Stimulated activated CD8-positive, alpha-beta memory T cell treated with anti-CD3 and anti-CD28 coated beads, Interleukin-4, amount 100 ng/mL, for 48 hours (primary cell): ENCODE measurements around the gene KCNJ6.

ENCODE experiments used
- DNase-seq: peaks from one replicate; pipeline ENCODE4 v3.0.0-alpha.2; 2020

KCNJ6 gene

DNA sequence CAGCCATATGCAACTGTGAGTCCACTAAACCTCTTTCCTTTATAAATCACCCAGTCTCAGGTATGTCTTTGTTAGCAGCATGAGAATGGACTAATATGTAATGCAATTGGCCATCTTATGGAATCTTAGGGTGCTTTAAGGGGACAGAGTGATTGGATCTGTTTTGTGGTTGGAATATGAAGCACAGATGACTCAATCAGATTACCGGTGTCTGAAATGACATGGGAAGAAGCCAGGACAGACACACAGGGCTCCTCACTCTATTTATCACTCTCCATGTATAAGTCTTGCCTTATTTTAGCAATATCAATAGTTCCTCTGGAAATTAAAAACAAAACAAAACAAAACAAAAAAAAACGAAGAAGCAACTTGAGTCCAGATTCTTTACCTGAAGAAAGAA, 12.9 kb downstream of the KCNJ6 start:
- no peak for DNase-seq

DNA sequence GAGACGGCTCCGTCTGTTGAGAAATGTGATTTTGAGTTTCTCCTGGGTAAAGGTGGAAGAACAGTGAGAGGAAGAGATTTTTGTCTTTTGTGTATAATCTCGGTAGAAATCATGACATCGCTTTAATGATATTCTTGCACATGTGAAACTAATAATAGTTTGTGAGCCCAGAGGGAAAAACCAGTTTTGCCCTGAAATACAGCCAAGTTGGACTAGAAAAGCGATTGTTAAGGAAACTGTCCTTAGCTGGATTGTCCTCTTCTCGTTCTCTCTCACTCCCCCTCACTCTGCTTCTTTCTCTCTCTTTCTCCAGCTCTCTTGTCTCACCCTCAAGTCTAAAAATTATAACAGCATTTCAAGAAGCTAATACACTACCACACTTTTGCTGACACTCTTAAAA, 17.1 kb downstream of the KCNJ6 start:
- no peak for DNase-seq

DNA sequence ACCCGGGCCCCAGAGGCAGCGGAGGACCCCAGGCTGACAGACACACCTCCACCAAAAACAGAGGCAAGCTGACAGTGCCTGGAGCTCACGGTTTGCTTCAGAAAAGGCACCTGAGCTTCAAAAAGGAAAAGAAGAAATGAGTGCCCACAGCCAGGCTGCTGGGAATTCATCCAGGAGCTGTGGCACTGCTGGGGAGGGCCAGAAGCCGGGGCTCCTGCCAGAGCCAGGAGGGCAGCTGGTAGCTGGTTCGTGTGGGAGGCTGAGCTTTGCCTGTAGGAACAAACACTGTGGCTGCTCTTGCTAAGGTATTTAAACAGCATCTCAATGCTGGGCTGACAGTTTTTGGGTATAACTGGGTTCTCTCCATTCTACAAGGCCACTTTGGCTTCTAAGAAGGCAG, 19.5 kb downstream of the KCNJ6 start:
- no peak for DNase-seq

DNA sequence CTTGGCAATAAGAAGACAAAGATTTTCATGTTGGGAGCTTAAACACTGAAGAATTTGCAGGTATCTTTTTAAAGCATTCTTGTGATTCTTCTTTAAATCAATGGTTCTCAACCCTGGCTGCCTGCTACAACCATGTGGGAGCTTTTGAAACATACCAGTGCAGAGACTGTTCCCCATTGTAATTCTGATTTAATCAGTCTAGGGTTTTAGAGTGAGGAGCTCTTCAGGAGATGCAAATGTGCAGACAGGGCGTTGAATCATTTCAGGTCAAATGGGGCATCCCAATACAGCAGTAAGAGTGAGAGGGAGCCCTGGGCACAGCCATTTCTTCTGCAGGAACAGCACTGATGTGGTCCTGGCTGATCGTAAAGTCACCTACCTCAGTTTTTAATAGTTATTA, 24.3 kb downstream of the KCNJ6 start:
- DNase-seq, result no peak

DNA sequence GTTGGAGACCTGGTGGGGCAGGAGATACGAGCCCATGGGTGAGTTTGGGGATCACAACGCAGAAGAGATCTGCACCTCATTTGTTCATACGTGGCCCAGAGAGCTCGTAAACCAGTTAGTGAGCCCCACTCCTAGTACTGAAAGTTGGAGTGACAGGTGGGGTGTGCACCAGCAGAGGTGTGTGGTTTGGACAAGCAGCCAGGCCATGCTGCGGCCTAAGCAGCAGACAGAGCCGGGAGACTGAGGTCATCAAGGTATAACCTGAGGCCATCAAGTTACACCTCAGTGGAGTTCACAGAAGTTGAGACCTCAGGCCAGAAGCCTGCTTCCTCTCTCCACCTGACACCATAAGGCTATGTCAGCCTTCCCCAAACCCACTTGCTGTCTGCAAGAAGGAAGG, 27.6 kb downstream of the KCNJ6 start:
- no peak for DNase-seq

DNA sequence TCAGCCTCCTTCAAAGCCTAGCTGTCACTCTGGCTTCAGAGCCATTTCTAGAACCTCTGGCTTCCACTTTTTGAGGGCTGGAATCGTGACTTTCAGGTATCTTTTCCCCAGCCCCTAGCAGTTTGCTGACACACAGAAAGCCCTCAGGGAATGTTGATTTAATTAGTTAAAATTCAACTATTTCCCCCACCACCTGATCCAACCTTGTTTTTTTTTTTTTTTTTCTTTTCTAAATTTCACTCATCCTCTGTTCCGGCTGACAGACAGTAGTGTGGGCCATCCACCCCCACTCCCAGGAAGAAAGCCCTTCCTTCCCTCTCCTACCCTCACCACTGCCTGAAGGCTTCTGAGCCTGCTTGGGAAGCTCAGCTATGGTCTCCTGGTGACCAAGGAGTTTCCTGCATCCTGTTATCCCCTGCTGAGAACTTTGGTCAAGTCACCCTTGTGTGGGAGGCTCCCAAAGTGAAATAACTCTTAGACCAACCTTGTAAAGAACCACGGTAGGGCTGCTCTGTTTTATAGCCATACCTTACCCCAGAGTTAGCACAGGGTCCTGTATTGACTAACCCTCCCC, 29.4 kb downstream of the KCNJ6 start:
- DNase-seq, result no peak

DNA sequence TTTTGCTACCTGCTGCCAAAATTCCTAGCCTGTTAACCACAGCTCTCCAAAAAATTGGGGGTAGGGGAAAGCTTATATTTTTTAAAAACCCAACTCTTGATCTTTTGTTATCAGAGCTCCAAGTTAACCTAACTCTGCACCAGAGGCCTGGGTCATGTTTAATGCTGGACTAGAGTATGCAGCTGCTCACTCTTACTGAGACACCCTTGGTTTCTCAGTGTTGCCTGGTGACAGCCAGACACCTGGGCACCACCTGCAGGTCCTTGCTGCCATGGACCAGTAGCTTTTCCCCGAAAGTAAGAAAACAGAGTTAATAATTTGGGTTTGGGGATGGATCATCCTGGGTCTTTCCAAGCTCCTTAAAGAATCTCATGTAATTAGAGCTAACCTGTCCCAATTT, 30.1 kb downstream of the KCNJ6 start:
- no peak for DNase-seq

DNA sequence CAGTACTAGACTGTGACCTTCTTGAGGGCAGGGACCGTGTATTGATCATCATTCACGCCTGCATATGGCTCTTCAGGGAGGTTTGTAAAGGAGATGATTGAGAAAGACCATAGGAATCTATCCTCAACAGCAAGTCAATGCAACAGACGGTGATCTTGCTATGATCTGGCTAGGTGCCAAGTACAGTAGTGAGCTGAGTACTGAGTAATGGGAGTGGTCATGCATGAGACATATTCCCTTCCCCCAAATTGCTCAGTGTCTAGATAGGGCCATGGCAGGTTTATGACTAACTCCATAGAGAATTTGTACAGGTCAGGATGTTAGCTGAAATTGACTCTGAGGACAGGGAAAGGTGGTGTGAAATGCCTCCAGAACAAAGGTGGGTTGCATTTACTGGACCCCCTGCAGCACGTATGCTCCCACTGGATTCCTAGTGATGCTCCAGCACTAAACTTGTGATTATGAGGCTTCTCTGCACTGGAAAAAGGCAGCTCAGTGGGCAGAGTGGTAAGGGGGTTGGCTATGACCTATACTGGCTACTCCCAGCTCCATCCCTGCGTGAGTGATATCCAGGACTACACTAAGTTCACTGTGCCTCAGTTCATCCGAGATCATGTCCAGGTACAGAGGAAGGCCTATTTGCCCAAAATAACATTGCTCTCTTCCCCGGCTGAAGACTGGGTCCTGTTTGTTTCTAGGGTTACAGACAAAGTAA, 37.2 kb downstream of the KCNJ6 start:
- DNase-seq, result no peak

DNA sequence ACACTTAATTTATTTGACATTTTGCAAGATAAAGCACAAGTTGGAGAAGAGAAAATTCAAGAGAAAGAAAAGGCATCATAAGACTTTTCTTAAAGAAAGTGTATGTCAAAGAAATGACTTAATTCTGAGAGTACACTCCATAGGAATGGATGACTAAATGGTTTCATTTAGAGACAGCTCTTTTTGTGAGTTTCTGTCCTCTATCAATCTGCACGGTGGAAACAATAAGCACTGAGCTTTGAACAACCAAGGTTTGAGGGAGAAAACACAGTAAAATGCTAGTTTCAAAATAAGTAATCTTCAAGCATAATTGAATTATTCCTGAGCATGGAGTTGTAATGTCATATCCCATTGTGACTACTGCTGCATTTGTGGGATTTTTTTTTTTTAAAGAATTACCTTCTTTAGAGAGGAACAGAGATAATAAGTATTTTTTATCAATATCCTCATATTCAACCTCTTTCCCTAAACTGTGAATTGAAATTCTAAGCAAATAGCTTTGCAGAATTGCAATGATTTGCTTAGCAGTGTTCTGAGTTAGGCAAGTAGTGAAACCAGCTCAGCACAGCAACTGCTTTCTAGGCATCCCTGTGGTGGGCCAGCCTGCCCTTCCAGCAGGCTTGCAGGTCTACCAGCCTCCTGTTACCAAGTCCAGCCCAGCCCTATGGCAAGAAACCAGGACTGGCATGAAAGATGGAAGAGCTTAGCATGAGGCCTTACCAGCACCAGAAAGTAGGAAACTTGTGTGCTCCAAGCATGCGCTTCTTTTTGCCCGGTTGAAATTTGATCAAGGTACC, 38.2 kb downstream of the KCNJ6 start:
- DNase-seq, result no peak

DNA sequence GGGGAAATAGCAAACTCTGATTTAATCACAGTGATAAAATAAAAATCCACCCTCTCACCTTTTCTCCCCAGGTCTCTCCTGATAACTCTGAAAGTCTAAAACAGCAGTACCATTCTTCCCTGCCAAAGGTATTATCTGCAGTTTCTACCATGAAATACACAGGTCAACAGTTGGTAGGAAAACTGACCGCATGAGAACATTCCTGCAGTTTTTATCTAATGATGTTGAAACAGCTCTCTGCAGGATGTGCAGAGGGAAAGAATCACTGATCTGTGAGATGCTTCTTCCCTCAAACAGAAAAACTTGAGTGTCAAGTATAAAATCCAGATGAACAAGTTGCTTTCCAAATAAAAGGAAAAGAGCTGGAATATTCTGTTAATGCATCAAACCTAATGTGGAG, 39.1 kb downstream of the KCNJ6 start:
- DNase-seq, result no peak

DNA sequence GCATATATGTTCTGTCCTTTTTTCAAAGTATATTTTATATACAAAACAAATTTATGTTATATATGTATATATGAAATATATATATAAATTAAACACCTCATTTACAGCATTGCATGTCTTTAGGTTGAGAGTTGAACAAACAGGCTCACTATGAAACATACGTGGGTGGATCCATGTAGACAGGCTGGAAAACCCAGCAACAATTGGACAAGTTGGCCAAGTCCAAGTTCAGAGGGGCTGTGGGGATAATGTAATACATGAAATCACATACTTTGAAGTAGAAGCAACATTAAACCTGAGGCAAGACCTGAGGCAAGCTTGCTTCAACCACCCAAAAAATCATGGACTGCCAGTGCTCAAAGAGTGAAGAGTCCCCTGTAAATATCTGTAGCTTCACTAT, 39.7 kb downstream of the KCNJ6 start:
- DNase-seq, result no peak

DNA sequence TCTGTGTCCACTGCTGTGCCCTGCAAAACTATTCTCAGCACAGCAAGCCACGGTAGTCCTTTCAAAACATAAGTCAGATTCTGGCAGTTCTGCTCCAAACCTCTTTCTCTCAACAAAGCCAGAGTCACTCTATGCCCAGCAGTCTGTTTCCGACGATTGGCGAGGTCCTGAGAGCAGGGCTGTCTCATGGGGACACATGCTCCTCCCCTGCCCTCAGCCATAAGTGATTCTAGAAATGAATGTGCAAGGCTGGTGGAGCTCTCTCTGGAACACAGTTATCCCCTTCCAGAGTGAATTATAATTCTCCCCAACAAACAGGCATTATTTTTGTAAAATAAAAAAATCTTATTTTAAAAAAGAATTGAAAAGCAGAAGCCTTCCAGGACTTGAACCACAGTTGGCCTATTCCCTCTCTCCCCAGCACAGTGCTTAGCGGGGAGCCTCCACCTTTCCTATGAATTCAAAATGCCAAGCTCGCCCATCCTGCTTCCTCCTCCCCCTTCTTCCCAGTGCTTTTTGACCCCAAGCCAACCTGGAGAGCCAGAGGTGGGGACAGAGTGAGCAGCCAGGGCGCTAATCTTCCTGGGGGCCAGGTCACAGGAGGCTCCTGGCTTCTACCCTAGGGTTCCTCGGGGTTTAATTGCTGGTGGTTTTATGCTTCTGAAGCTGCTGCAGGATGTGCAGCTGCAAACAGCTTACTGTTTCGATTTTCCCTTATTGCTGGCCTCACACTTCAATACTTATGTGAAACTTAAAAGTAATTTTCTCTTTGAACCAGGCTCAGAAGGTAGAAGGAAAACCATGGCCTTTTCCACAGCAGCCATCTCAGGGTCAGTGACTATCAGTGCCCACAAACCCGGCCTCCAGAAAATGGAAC, 41.1 kb downstream of the KCNJ6 start:
- no peak for DNase-seq

DNA sequence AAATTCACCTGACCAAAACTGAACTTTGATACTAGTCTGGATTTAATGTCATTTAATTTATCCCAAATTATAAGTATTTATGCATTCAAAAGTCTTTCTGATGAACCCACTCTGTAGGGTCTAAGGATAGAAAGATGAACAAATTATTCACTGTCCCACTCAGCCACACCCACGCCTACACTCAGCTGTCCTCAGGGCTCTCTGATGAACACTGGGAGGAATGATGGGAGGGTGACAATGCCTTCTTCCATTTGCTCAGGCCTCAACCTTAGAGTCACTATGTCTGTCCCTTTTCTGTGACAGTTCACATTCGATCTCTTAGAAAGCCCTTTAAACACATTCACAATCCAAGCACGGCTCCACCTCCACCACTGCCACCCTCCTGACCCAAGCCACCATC, 41.8 kb downstream of the KCNJ6 start:
- no peak for DNase-seq

DNA sequence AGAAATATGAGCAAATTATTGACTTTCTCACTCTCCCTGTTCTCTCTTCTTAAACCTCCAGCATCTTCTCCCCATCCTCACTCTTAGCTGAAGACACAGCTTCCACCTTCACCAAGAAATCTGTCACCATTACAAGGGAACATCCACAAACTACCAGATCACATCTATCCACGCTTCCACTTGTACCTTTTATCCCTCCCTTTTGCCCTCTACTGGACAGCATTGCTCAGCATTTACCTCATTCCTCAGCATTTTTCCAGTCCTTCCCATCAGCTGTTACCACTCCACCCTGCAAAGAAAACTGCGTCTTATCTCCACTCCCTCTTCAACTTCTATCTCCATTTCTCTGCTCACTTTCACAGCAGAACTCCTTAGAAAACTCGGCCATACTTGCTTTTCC, 42.6 kb downstream of the KCNJ6 start:
- no peak for DNase-seq

DNA sequence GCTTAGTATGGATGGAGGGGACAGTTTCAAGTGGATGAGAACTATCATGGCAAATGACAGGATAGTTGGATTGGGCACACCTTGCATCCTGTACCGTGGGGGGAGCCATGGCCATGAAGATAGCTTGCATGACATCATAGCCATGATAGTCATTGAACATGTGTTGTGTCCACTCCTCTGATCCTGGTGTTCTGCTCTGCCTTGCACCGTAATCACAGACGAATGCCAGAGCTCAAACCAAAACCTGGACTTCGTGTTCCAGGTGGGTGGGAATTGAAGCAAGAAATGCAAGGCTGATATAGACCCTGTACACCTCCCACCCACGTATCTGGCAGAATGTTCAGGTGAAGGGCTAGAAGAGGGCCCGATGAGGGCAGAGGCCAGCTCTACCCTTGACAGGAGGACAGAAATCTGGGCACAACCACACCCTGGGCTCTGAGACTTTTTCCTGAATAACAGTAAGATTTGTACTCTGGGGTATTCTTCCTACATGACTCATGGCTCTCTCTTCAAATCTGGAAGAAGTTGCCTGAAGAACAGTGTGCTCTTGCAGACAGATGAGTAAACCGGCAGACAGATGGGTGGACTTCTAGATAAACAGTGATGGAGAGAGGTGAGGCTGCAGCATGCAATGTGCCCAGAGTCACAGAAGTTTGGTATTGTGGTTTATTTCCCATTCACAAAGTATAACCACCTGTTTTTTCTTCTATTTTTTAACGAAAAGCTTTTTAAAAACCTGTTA, 45.0 kb downstream of the KCNJ6 start:
- DNase-seq, result no peak

DNA sequence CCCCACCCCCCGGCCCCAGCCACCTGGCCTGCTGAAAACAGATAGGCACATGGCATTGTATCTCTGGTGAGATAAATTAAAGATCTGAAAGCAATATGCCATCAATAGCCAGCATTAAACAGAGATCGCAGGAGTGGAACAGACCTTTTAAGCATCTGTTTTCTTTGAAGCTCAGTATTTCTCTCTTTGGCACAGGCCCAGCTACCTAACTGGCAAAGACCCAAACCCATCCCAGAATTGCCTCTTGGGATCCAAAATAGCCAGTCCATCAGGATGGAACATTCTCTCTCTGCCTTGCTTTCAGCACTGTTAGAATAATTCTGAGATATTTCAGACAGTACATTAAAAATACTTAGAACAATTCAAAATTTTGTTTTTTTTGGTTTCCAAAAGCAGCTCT, 46.0 kb downstream of the KCNJ6 start:
- DNase-seq, result no peak

DNA sequence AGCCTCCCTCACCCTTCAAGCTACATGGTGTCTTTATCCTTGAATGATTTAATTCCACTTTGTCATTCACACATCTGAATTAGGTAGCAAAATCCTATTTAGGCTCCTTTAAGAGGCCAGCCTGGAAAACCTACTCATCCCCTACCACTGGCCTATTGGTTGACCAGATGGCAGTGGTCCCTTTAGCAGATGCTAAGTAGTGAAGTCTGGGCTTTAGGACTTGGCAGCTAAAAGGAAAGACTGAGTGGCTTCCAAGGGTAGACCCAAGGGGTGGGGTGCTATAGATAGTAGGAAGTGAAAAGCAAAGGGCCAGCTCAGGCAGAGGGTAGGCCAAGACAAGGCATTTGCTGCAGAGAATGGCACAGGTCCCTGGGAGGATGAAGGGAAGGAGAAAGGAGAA, 46.6 kb downstream of the KCNJ6 start:
- DNase-seq, result no peak

DNA sequence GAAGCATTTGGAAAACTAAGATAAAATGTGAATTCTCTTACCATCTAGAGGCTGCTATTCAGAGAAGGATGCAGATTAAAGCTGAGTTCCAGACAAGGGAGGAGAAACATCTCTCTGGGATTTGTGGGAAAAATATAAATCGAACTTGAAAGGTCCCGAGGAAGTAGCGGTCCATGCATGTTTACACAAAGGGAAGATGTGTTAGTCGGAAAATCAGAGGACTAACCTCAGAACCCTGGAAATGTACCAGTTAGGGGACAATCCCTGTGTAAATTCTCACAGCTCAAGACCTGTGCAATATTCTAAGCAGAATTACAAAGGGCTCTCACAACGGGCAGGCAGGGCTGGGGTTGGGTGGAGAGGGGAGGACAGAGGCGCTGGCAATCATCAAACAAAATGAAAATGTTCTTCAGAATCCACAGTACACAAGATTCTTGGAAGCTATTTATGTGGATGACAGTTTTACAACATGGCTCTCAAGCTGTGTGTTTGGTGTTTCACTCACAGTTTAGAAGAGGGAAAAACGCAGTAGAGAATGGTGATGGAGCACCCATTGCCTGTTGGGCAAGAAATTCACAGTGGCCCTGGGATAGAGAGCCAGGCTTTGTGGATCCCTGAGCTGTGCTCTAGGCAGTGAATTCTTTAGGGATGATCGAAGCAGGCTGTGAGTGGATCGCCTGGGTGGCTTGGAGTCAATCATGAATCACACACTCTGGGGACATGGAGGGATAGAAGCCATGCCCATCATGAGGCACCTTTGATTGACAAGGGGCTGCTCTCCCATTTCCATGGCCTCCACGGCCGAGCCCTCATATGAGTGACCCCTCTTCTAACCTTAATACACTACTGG, 47.6 kb downstream of the KCNJ6 start:
- DNase-seq, result no peak

DNA sequence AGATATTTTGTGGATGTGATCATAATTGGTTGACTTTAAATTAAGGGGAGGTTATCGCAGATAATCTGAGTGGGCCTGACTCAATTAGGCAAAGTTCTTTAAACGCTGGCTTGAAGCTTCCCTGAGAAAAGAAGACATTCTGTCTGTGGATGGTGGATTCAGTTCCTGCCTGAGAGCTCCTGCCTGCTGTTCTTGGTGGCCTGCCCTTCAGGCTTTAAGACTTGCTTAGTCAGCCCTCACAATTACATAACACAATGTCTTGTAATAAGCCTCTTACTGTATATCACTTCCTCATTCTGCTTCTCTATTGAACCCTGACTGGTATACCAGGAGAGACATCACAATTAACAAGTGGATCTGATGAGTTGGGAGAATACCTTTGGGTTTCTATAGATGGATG, 50.2 kb downstream of the KCNJ6 start:
- DNase-seq, result no peak

DNA sequence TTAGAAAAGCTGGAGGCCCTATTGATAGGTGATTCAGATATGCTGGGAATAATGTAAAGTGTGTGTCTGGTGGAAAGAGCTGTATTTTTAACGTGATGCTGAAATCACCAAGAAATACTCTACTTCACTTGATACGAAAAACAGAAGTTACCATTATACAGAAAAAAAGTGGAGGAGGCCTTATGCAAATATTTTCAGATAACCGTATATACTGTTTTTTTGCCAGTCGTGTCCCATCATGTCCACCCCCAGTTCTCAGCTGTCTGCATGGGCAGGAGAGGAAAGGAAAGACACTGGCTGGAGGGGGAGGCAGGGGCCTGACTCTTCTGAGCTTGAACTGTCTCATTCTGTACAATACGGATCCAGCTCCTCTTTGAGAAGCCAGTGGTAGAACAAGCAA, 51.1 kb downstream of the KCNJ6 start:
- DNase-seq, result no peak

DNA sequence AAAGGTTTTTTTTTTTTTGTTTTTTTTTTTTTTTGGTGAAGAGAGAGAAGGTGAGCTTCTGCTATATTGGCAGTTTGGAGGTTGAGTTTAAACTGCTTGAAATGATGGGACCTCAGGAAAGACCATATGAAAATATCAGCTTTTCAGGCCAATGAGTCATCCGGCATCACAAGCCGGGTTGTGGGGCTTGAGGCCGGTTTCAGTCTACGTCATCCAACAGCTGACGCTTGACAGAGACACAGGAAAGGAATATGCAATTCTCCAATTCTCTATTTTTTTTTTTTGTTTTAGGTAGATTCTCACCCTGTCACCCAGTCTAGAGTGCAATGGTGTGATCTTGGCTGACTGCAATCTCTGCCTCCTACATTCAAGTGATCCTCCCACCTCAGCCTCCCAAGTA, 52.4 kb downstream of the KCNJ6 start:
- DNase-seq, result no peak

DNA sequence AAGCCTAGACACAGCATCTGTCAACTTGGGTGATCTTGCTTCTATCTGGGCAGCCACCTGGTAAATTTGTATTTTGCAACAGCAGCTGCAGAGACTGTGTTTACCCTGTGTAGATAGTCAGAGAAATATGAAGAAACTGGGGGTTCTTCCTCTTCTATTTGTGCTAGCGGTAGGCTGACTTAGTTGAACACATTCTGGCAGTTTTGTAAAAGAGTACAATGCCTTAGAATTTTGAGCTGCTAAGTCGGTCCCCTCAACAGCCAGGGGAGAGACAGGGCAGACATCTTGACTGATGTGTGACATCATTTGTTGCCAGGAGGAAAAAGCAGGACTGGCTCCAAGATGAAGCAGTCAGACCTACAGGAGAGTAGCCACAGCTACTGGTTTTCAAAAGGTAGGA, 53.7 kb downstream of the KCNJ6 start:
- no peak for DNase-seq
